Hepatocyte (in vitro differentiated cells): ENCODE measurements around the gene BAZ1B.

Experiments
- CTCF ChIP-seq: fragments of 200-600 bp; sonication (generic); IDR thresholded peaks from 2 replicates; pipeline ENCODE4 v1.5.1; 2016; ENCODE audit warnings: antibody characterized with exemption, mild to moderate bottlenecking; ENCODE audit not compliant: poor library complexity
- EZH2 ChIP-seq: fragments of 200-600 bp; sonication (generic); IDR thresholded peaks from 2 replicates; pipeline ENCODE4 v1.6.1; 2016; ENCODE audit warnings: antibody characterized with exemption, mild to moderate bottlenecking, borderline replicate concordance
- EZH2phosphoT487 ChIP-seq: fragments of 200-600 bp; sonication (generic); IDR thresholded peaks from one replicate; pipeline ENCODE4 v1.6.1; 2018; ENCODE audit warnings: antibody characterized with exemption, mild to moderate bottlenecking, low read depth, moderate library complexity; ENCODE audit not compliant: unreplicated experiment, severe bottlenecking

- TF ChIP-seq CTCF (no peak), EZH2 (no peak), EZH2phosphoT487 (no peak)
These were observed 6.9 kb downstream of the BAZ1B start for GRCh38 chr7:73515178-73515577.
